OCI-LY3 (cell line): ENCODE results near the gene AURKA.

Source experiments
- EZH2phosphoT487 ChIP-seq: fragments of 200-600 bp; shearing (Covaris generic); IDR thresholded peaks from 2 replicates; pipeline ENCODE4 v1.6.1; 2018; ENCODE audit warnings: antibody characterized with exemption, mixed run types, low read depth
- TF ChIP-seq, protein P1 (sequence below): fragments of 200-600, 300-600 bp; sonication (generic); IDR thresholded peaks from 2 replicates; pipeline ENCODE4 v1.5.1; 2014; ENCODE audit warnings: antibody characterized with exemption, low read length, low read depth

DNA sequence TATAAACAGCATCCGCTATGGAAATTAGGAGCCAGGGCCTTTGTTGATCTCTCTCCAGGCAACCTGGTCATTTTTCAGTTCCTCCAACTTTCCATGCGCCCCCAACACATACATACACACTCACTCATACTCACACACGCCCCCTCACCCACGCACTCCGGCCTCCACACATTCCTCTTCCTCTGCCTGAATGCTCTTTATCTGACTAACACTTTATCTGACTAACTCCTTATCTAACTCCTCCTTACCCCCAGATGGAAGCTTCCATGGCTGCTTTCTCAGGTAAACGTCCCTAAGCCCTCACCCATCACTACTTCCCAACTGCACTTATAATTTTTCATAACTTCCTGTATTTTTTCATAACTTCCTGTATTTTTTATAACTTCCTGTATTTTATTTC is 37.5 kb upstream of the AURKA start:
- TF ChIP-seq, protein P1, sequence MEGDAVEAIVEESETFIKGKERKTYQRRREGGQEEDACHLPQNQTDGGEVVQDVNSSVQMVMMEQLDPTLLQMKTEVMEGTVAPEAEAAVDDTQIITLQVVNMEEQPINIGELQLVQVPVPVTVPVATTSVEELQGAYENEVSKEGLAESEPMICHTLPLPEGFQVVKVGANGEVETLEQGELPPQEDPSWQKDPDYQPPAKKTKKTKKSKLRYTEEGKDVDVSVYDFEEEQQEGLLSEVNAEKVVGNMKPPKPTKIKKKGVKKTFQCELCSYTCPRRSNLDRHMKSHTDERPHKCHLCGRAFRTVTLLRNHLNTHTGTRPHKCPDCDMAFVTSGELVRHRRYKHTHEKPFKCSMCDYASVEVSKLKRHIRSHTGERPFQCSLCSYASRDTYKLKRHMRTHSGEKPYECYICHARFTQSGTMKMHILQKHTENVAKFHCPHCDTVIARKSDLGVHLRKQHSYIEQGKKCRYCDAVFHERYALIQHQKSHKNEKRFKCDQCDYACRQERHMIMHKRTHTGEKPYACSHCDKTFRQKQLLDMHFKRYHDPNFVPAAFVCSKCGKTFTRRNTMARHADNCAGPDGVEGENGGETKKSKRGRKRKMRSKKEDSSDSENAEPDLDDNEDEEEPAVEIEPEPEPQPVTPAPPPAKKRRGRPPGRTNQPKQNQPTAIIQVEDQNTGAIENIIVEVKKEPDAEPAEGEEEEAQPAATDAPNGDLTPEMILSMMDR: no peak
- TF ChIP-seq EZH2phosphoT487: no peak
